Measurements from ENCODE around the gene RPL10L. TPM values are rescaled to one million over a fixed set of nuclear protein-coding genes. Genes with fewer than 3 reads are reported as not detected.

The RPL10L gene
- total RNA-seq = under 1 TPM in 1 of 8 experiments, not detected in 7; 0.38 TPM

- 67 to 100% (median 89%) methylated on average over 2 to 26 of the region's 36 CpGs; no CpG with 5 or more reads in 4 of the 10 experiments for WGBS, 10 experiments
- in situ Hi-C loops (cut with MboI; ENCODE audit: low pct_unique_long_range_greater_than_20kb in 2 of 9, low sequenced_read_pairs in 9 of 9, unreplicated experiment in 9 of 9) = no loop called here
- ATAC-seq (replicated peaks in 6 of 8) = no peak
Measured at GRCh38 chr14:46651526-46652144, at the start of gene RPL10L. Gene RPL10L (minus strand): TSS chr14:46651781. CDS start chr14:46651736, 45 bp downstream.

GRCh38 chr14:46691819-46692218, 40.2 kb upstream of the RPL10L start:
- 0 to 100% (median 80%) methylated on average over 2 to 3 of the region's 3 CpGs for WGBS, 10 experiments
- Histone ChIP-seq H3K27ac (no peak overlapping the region), H3K4me3 (no peak overlapping the region), H3K4me1 (replicated peaks in 1 of 2) (no peaks in the 10 kb centered on the region)
- in situ Hi-C loops (cut with MboI; ENCODE audit: low pct_unique_long_range_greater_than_20kb in 2 of 9, low sequenced_read_pairs in 9 of 9, unreplicated experiment in 9 of 9) = no loop called here
- no peak for ATAC-seq (replicated peaks in 6 of 8)

More at GRCh38 chr14:46651526-46652144, at the start of gene RPL10L:
- peaks cover 0 to 4% of the 10 kb centered on the region in 2 donors for H3K4me1 ChIP-seq (replicated peaks in 1 of 2)
- no peak within 1 kb of the TSS for H3K27ac ChIP-seq
- no peak within 1 kb of the TSS for H3K4me3 ChIP-seq

GRCh38 chr14:46686652-46687051, 35.1 kb upstream of the RPL10L start:
- Histone ChIP-seq H3K4me3 (no peak overlapping the region), H3K27ac (no peak overlapping the region), H3K4me1 (replicated peaks in 1 of 2) (no peaks in the 10 kb centered on the region)
- 0 to 100% (median 58%) methylated on average over 1 to 4 of the region's 4 CpGs; no CpG with 5 or more reads in 3 of the 10 experiments for WGBS, 10 experiments
- in situ Hi-C loops (cut with MboI; ENCODE audit: low pct_unique_long_range_greater_than_20kb in 2 of 9, low sequenced_read_pairs in 9 of 9, unreplicated experiment in 9 of 9) = no loop called here
- no peak for ATAC-seq (replicated peaks in 6 of 8)

DNA sequence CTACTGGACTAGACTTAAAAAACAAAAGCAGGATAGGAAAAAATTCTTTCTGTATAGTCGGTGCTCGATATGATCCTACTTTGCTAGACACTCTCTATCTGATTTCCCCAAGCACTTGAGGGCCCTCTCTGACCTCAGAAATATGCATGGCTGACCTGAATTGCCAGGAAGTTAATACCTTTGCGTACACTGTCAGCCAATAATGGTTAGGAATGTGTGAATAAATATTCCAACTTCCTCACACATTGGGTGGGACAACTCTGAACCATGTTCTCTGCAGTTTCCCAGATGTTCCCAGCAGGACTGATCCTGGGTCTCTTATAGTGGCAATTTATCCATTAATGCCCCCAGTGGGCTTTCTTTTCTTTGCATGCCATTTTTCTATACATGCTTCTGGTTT, 20.5 kb upstream of the RPL10L start:
- Histone ChIP-seq H3K4me3 (no peak overlapping the region), H3K4me1 (replicated peaks in 1 of 2) (no peaks in the 10 kb centered on the region), H3K27ac (no peak overlapping the region)
- in situ Hi-C loops (cut with MboI; ENCODE audit: low pct_unique_long_range_greater_than_20kb in 2 of 9, low sequenced_read_pairs in 9 of 9, unreplicated experiment in 9 of 9) = no loop called here
- no peak for ATAC-seq (replicated peaks in 6 of 8)
- 33 to 100% (median 69%) methylated on average over 2 to 3 of the region's 3 CpGs; no CpG with 5 or more reads in 4 of the 10 experiments for WGBS, 10 experiments

GRCh38 chr14:46663382-46663781, 11.8 kb upstream of the RPL10L start:
- no peak overlapping the region for H3K4me3 ChIP-seq
- H3K4me1 ChIP-seq (replicated peaks in 1 of 2) = no peaks in the 10 kb centered on the region
- H3K27ac ChIP-seq = no peak overlapping the region
- WGBS, 10 experiments = 50 to 100% (median 88%) methylated on average over 2 to 3 of the region's 4 CpGs; no CpG with 5 or more reads in 7 of the 10 experiments
- no peak for ATAC-seq (replicated peaks in 6 of 8)
- in situ Hi-C loops (cut with MboI; ENCODE audit: low pct_unique_long_range_greater_than_20kb in 2 of 9, low sequenced_read_pairs in 9 of 9, unreplicated experiment in 9 of 9) = no loop called here

- WGBS, 10 experiments = 0 to 78% (median 60%) methylated on average over 1 of the region's 1 CpG; no CpG with 5 or more reads in 3 of the 10 experiments
- Histone ChIP-seq H3K27ac (no peak overlapping the region), H3K4me3 (no peak overlapping the region), H3K4me1 (replicated peaks in 1 of 2) (no peaks in the 10 kb centered on the region)
- no peak for ATAC-seq (replicated peaks in 6 of 8)
- in situ Hi-C loops (cut with MboI; ENCODE audit: low pct_unique_long_range_greater_than_20kb in 2 of 9, low sequenced_read_pairs in 9 of 9, unreplicated experiment in 9 of 9) = no loop called here
Measured at GRCh38 chr14:46661728-46662127, 10.1 kb upstream of the RPL10L start.

DNA sequence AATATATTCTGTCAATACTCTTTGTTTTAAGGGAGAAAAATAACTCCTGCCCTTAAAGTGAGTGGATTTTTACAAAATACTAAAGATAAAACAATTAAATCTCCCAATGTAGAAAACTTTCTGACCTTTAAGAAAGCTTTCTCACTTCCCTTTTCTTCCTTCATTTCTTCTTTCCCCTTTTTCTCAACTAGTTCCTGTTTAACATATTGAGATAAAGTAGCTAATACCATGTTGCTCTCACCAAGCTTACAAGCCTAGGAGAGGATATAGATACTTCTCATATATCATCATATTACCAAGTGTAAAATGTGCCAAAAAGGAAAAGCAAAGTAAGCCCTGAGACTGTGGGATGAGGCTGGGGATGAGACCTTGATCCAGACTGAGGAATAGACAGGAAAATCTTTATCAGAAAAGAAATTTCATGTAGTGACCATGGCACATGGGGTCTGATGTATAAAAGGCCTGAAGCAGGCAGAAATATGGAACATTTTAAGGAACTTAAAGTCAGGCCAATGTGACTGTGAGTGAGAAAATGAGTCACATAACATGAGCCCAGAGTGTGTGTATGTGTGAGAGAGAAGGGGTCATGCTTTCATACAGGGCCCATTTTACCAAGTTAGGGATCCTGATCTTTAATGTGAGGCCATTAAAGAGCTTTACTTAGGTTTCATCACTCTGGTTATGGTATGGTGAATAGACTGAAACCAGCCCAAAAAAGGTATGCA, 1.6 kb upstream of the RPL10L start:
- peaks cover 0 to 4% of the 10 kb centered on the region in 2 donors for H3K4me1 ChIP-seq (replicated peaks in 1 of 2)
- in situ Hi-C loops (cut with MboI; ENCODE audit: low pct_unique_long_range_greater_than_20kb in 2 of 9, low sequenced_read_pairs in 9 of 9, unreplicated experiment in 9 of 9) = no loop called here
- H3K4me3 ChIP-seq = no peak overlapping the region
- ATAC-seq (replicated peaks in 6 of 8) = no peak
- H3K27ac ChIP-seq = no peak overlapping the region

GRCh38 chr14:46646796-46647195, 4.8 kb downstream of the RPL10L start:
- Histone ChIP-seq H3K4me1 (replicated peaks in 1 of 2) (no peaks in the 10 kb centered on the region), H3K4me3 (no peak overlapping the region), H3K27ac (no peak overlapping the region)
- ATAC-seq (replicated peaks in 6 of 8) = no peak
- in situ Hi-C loops (cut with MboI; ENCODE audit: low pct_unique_long_range_greater_than_20kb in 2 of 9, low sequenced_read_pairs in 9 of 9, unreplicated experiment in 9 of 9) = no loop called here

DNA sequence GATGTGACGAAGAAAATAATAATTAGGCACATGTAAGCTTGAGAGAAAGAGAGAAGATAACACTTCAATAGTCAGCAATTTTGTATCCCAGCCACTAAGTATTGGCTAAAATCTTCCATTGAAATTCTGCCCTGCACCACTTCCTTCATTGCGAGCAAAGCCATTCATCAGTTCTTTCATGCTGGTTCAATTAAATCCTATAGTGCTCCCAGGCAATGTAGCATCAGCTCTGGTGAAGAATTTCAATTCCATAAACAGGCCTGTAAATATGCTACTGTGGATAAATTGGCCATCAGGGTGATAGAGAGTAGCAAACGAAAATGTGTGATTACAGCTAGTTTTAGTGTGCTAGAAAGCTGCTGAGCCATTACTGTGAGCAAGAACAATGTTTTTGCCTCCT, 24.7 kb downstream of the RPL10L start:
- 0 to 82% (median 36%) methylated on average over 1 to 3 of the region's 3 CpGs; no CpG with 5 or more reads in 1 of the 10 experiments for WGBS, 10 experiments
- H3K4me1 ChIP-seq (replicated peaks in 1 of 2) = peaks cover 2 to 12% of the 10 kb centered on the region in 2 donors
- in situ Hi-C loops (cut with MboI; ENCODE audit: low pct_unique_long_range_greater_than_20kb in 2 of 9, low sequenced_read_pairs in 9 of 9, unreplicated experiment in 9 of 9) = no loop called here
- H3K4me3 ChIP-seq = no peak overlapping the region
- ATAC-seq (replicated peaks in 6 of 8) = peak in 5 of 8 experiments; percentile 32 to 70 (median 50)
- no peak overlapping the region for H3K27ac ChIP-seq

Measured in motor neuron (in vitro differentiated cells).